Dermis blood vessel endothelial cell (primary cell): ENCODE data around the gene NRXN3. TPM values are rescaled to one million over a fixed set of nuclear protein-coding genes. Genes with fewer than 3 reads are reported as not detected.

Experiments used
- DNase-seq: peaks from one replicate; pipeline ENCODE4 v3.0.0; 2010
- total RNA-seq: library from RNA; depleted of rRNA; stranded (reverse); fragments of >200 nt; gene quantifications from 2 replicates; pipeline ENCODE4 v1.2.3, GENCODE V29; 2014

Gene NRXN3
- total RNA-seq, 1 donor from 2014 or later: under 0.01 TPM

GRCh38 chr14:78840898-78841297, 670.7 kb downstream of the NRXN3 start:
- DNase-seq: no peak

DNA sequence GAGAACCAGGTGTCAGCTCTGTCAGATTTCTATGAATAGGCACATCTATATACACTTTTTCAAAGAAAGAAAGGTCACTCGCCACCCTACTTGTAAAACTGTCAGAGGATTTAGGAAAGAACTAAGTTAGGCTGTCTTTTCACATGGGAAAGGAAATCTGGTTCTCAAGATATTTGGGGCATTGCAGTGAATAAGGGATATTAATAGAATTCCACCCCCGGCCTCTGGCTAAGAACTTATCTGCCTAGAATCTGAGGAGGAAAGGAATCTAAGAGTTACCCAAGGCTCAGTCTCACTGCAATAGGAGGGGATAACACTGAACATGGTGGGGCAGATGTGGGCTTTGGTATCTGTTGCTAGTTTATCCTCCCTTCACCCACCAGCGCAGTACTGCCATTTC, 677.6 kb downstream of the NRXN3 start:
- DNase-seq: no peak

- peak; percentile 67 for DNase-seq
Observed at GRCh38 chr14:78848234-78848820, 678.2 kb downstream of the NRXN3 start.

GRCh38 chr14:78849952-78850351, 679.8 kb downstream of the NRXN3 start:
- DNase-seq: no peak

DNA sequence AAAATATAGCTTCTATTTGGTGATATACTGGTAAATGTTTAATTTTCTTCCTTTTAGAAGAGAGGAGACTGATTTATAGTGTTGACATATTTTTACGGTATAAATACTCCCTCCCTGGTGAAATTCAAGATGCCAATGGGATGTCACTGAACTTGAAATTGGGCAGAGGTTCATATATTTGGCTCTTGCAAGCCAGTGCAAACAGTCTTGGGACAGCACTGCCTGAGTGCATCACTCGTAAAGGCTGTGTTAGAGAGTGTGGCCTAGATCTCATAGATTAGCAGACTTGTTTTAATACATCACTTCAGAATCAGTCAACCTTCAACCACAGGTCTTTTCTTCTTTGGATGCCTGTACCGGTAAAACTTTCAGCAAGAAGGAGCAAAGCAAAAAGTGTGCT, 681.0 kb downstream of the NRXN3 start:
- DNase-seq: no peak

DNA sequence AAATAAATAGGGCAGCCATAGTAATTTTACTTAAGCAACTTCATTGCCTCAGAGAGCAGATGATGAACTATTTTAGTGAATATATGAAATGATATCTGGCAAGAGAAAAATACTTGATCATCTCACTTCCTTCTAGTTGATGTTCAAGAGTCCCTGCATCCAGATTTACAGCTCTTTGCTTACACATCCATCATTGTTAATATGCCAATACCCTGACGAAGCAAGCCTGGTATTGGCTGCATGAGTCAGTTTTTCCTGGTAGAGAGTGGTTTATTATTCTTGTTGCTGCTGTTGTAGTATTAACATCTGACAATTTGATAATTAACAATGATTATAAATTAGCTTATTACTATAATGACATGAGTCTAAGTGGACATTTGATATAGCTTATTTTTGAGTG, 681.9 kb downstream of the NRXN3 start:
- no peak for DNase-seq

DNA sequence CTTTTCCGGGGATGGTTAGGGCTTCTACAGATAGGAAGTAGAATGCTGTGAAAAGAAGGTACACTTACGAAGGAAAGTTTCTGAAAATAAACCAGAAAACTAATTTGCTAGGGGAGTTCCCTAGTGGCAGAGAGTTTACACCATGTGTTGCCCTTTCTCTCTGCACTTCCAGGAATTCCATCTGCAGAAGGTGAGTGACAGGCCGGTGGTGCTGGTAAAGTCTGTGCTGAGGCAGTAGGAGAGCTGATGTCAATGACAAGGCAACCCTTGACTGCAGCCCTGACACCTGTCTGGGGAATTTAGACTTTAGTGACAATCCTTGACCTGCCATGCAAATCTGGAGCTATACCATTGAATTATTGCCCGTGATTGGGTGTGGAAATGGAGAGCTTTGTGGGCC, 687.8 kb downstream of the NRXN3 start:
- no peak for DNase-seq

GRCh38 chr14:78863143-78863542, 693.0 kb downstream of the NRXN3 start:
- DNase-seq: peak; percentile 67

DNA sequence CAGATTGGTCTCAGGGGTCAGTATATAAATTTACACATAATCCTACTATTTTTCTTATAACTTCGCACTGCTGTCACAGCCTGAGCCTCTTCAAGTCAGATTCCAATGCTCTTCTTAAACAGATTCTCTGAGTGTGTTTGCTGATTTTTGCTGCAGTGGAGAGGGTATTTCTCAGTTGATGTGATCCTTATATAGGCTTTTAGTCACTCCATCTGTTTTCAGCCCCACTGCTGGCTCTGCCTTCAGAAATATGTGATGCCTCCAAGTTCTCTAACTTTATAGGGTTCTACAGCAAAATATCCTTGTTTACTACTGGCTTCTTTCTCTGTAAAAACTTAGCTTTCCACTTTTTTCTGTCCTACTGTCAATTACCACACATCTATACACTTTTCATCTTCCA, 702.7 kb downstream of the NRXN3 start:
- DNase-seq: no peak

GRCh38 chr14:78873581-78873980, 703.4 kb downstream of the NRXN3 start:
- no peak for DNase-seq

DNA sequence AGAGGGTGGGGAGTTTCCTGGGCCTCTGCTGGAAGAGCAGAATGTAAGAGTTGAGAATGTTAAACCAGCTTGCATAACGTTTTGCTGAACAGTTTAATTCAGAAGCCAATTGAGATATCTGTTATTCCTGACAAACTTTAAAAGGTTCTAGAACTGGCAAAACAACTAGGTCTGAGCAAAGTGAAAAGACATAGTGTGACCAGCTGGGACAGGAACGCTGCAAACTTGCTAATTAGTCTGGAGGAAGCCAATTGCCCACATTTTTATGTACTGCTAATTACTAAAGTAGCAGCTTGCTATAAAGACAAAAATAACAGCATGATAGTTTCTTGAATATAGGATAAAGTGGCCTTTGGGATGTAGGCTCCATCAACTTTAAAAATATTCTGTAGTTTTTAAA, 704.9 kb downstream of the NRXN3 start:
- DNase-seq: no peak

DNA sequence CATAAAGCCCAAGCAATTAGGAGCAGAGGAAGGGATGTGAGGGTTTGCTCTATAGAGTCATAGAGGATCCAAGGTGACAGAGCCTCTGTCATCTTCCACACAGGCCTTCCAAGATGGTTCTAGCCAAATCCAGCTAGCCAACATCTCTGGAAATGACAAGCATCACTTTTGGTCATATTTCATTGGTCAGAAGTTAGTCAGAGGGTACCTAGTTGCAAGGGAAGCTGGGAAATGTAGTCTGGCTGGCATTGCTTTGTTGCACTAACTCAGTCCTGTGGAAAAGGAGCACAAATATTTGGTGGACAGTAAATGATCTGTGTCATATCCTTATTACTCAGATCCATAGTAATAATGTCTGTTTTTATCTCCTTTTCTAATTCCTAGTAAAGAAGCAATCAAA, 715.7 kb downstream of the NRXN3 start:
- no peak for DNase-seq

DNA sequence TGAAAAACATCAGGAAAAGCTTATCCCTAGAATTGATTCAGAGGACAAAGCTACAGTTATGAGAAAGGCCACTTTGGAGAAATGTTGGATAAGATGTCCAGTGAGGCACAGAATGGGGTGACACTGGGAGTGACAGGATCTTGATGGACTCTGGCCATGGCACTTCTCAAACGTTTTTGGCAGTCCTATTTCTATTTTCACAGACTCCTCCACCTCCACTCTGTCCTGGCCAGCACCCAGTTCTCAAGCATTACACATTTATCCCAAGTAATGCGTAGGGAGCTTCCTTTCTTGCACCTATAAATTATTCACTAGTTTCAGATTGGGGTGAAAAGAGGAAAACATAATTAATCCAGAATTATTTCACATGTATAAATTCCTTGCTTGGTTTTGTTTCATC, 727.3 kb downstream of the NRXN3 start:
- no peak for DNase-seq

GRCh38 chr14:78902010-78902623, 731.9 kb downstream of the NRXN3 start:
- peak; percentile 62 for DNase-seq

DNA sequence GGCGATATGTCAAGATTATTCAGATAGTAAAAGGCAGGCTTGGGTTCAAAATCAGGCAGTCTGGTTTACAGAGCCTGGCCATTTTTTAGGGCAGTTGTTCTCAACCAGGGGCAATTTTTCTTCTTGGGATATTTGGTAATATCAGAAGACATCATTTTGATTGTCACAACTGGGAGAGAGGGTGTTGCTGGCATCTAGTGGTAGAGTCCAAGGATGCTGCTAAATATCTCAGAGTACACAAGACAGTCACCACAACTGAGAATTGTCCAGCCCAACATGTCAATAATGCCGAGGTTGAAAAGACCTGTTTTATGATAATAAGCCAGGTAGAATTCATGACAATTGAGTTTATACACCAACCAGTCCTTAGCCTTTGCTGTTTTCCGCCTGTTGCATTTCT, 733.9 kb downstream of the NRXN3 start:
- peak; percentile 4 for DNase-seq

GRCh38 chr14:78917462-78917861, 747.3 kb downstream of the NRXN3 start:
- peak; percentile 13 for DNase-seq

DNA sequence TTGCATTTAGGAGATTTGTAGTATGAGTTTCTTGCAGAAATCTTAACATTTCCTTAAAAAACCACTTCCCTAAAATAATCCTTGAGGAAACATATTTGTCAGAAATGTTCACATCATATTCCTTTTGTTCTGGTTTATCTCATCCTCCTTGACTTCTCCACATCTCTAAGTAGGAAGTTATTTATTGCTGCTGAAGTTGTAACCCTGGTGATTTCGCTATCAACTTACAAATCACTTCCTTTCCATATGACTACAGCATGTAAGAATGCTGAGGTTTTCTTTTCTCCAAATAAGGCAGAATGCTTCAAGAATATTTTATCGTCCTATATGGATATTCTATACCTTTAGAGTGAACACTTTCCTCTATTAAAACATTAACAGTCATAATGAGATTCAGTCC, 751.7 kb downstream of the NRXN3 start:
- peak; percentile 92 for DNase-seq

DNA sequence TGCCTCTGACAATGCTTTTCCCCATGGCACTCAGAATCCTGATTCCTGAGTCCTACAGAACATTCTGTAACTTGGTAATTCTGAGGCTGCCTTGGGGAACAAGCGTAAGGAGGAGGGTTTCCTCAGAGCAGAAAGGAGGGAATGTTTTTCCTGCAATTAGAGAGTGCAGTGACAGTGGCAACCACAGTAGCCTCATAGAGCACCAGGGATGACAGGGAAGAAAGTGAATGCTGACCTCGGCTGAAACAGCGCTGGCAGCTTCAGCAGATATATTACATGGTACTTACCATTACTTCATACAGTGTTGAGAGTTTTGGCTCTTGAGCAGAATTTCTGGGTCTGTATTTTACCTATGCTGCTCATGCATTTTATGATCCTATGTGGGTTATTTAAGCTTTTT, 757.1 kb downstream of the NRXN3 start:
- no peak for DNase-seq

- no peak for DNase-seq
Observed at GRCh38 chr14:78933166-78933565, 763.0 kb downstream of the NRXN3 start.

DNA sequence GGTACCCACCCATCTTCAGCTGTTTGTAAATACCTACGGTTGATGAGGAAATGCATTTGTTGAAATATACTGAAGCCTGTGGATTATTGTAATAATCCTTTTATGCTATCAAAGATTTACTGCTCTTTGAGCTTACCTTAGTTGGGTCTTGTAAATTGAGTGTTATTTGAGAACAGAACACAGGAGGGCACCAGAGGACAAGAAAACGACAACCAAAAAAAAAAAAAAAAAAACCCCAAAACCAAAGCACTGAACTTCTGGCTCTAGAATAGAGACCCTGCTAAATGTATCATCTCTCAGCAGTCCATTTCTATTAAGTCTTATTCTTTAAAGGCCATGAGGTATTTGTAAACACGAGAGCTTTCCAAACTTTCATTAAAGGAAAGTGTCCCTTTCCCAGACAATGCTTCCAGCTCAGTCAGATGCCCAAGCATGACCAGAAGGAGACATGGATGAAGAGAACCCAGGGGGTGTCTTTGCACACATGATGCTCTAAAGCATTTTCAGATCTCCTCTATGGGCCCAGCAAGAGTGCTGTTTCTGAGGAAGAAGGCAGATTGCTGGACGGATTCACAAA, 763.9 kb downstream of the NRXN3 start:
- DNase-seq: peak; percentile 65

DNA sequence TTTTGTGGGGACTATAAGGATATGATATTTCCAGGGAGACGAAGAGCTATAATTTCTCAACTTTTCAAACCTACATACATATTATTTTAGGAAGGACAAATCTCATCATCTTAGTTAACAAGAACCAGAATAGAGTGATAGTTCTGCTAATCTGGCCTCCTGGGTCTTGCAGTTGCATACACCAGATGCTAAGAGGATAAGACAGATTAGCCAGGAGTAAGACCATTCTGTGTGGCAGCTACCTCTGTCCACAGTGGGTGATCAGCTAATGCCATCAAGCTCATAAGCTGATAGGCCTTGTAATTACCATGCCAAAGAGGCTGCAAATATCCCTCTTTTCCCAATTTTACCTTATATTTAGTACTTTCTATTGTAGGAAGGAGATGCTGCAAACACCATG, 776.8 kb downstream of the NRXN3 start:
- DNase-seq: no peak

DNA sequence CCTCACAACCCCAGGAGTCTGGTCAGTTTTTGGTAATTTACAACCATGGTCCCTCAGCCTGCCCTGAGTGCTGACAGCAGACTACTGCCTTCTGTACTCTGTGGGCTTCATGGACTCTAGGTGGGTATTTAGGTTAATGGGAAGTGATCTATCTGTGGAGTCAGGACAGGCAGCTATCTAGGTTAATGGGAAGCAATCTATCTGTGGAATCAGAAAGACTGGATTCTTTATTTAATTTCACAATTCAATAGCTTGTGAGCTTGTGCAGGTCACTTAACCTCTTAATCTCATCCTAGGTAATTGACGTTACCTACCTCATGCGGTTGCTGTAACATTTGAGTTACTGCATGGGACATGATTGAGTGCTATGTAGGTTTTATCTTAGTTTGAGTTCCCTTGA, 777.5 kb downstream of the NRXN3 start:
- no peak for DNase-seq

DNA sequence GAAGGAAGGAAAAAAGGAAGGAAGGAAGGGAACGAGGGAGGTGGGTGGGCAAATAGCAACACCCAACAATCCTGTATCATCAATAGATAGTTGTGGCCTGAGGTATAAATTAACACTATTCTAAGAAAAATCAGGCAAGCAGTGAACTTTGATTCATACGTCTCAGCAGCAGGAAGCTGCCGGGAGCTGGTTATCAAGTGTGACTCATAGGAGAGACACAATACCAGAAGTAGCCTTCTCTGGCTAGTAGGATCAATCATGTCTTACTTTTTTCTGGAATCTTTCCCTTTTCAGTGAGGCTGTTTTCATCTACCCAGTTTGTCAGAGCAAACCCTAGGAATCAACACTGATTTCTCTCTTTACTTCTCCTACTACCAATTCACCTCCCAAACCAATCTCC, 780.5 kb downstream of the NRXN3 start:
- DNase-seq: peak; percentile 79

DNA sequence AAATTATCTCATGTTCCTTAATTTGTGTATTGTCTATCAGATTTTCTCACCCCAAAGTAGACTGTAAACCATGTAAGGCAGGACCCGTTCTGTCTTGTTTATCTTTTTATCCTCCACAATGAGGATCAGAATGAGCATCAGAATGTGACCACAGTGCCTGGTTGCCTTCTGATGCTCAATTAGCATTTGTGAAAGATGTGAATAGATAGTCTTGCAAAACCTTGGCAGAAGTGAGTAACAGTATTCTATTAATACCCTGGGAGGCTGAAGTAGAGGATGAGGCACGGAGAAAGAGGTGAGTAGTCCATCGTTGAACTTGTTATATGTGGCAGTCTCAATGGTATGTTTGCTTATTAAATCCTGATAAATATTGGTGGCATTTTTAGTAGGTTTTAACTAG, 781.4 kb downstream of the NRXN3 start:
- DNase-seq: no peak
